H1 (cell line): Measurements from ENCODE around the gene LOC101059915.

Experiments
- CTCF ChIA-PET: fragments of 300-600 bp; sonication (Branson Sonifier 250); formaldehyde crosslinking; loops from one replicate; lab custom pipeline; 2021; ENCODE audit not compliant: partially characterized antibody; lab: Charles Lee
- POLR2A ChIA-PET: fragments of 300-600 bp; sonication (Branson Sonifier 250); formaldehyde crosslinking; loops from one replicate; lab custom pipeline; 2021; ENCODE audit warnings: inconsistent platforms; ENCODE audit not compliant: partially characterized antibody; lab: Charles Lee
- DNase-seq, 2 experiments: peaks; one replicate each; pipeline versions ENCODE4 v3.0.0 to v3.0.0-alpha.2; 2010 to 2022; ENCODE audit warnings: low spot score in 2 of 2, low read depth in 1 of 2, mixed read lengths in 1 of 2
- FAIRE-seq: peaks from 2 replicates; lab custom pipeline; 2011; peaks lifted over from hg19 to GRCh38; lab: Jason Lieb, UNC
- H2AFZ ChIP-seq: 2 replicates; pipeline ENCODE4 v1.8.1; 2012; ENCODE audit warnings: low read length, inconsistent platforms
- H2AK5ac ChIP-seq: 2 replicates; pipeline ENCODE4 v1.6.1; 2013; ENCODE audit warnings: low read depth, low read length
- H2BK120ac ChIP-seq: replicated peaks from 2 replicates; pipeline ENCODE3; 2013; ENCODE audit warnings: low read depth, low read length, inconsistent platforms
- H2BK12ac ChIP-seq: 2 replicates; pipeline ENCODE4 v1.6.1; 2013; ENCODE audit warnings: low read depth, low read length
- H2BK15ac ChIP-seq: 2 replicates; pipeline ENCODE4 v1.6.1; 2013; ENCODE audit warnings: low read length
- H2BK20ac ChIP-seq: 2 replicates; pipeline ENCODE4 v1.6.1; 2013; ENCODE audit warnings: low read length
- H2BK5ac ChIP-seq: 2 replicates; pipeline ENCODE4 v1.6.1; 2013; ENCODE audit warnings: low read depth, low read length
- H3K14ac ChIP-seq: 2 replicates; pipeline ENCODE4 v1.6.1; 2013; ENCODE audit warnings: inconsistent platforms; ENCODE audit not compliant: insufficient read length
- H3K18ac ChIP-seq: 2 replicates; pipeline ENCODE4 v1.6.1; 2013; ENCODE audit warnings: low read length; ENCODE audit errors: extremely low read depth
- H3K23ac ChIP-seq: 2 replicates; pipeline ENCODE4 v1.6.1; 2013; ENCODE audit warnings: inconsistent platforms; ENCODE audit not compliant: insufficient read length
- H3K23me2 ChIP-seq: 2 replicates; pipeline ENCODE4 v1.6.1; 2013; ENCODE audit warnings: low read depth, low read length
- H3K27ac ChIP-seq: 2 replicates; pipeline ENCODE4 v1.6.1; 2011; ENCODE audit warnings: low read depth, low read length, inconsistent platforms
- H3K27me3 ChIP-seq, 4 experiments: replicated peaks in 1 of 4; 1 replicate in 1 of 4; 2 replicates in 3 of 4; pipeline versions ENCODE4 v1.6.1 to v1.8.1; 2011 to 2013; ENCODE audit warnings: low read length in 3 of 4, mild to moderate bottlenecking in 3 of 4, inconsistent platforms in 2 of 4, mixed read lengths in 2 of 4, moderate library complexity in 1 of 4; ENCODE audit not compliant: control insufficient read depth in 3 of 4, insufficient read depth in 3 of 4; ENCODE audit errors: extremely low read depth in 1 of 4
- H3K36me3 ChIP-seq, 4 experiments: 2 replicates each; pipeline versions ENCODE4 v1.6.1 to v1.8.1; 2011 to 2013; ENCODE audit warnings: mild to moderate bottlenecking in 4 of 4, low read length in 3 of 4, moderate library complexity in 2 of 4, control low read depth in 1 of 4, inconsistent platforms in 1 of 4; ENCODE audit not compliant: insufficient read depth in 4 of 4, control insufficient read depth in 2 of 4
- H3K4ac ChIP-seq: replicated peaks from 2 replicates; pipeline ENCODE3; 2013; ENCODE audit warnings: low read length, low read depth, mixed read lengths, inconsistent platforms; ENCODE audit not compliant: insufficient read length
- H3K4me1 ChIP-seq, 4 experiments: replicated peaks in 1 of 4; 1 replicate in 1 of 4; 2 replicates in 3 of 4; pipeline versions ENCODE4 v1.6.1 to v1.8.1; 2011 to 2013; ENCODE audit warnings: low read length in 3 of 4, inconsistent platforms in 2 of 4, mixed read lengths in 1 of 4; ENCODE audit not compliant: insufficient read depth in 4 of 4, control insufficient read depth in 3 of 4
- H3K4me2 ChIP-seq, 2 experiments: 2 replicates each; pipeline versions ENCODE4 v1.6.1 to v1.8.1; 2011 to 2013; ENCODE audit warnings: low read depth in 2 of 2, low read length in 2 of 2, control low read depth in 1 of 2, inconsistent platforms in 1 of 2, mild to moderate bottlenecking in 1 of 2; ENCODE audit not compliant: insufficient read depth in 1 of 2
- H3K4me3 ChIP-seq, 4 experiments: fragments of 200-600, 300-600 bp in 1 of 4; sonication (generic), shearing (Covaris generic), sonication (Bioruptor Twin) in 1 of 4; 2 replicates each; pipeline versions ENCODE4 v1.5.1 to v1.8.1; 2011 to 2016; ENCODE audit warnings: low read length in 4 of 4, low read depth in 3 of 4, control low read depth in 2 of 4, inconsistent platforms in 2 of 4, mild to moderate bottlenecking in 2 of 4, mixed read lengths in 1 of 4, moderate library complexity in 1 of 4; ENCODE audit not compliant: insufficient read depth in 2 of 4; ENCODE audit errors: extremely low read depth in 1 of 4
- H3K56ac ChIP-seq: replicated peaks from 2 replicates; pipeline ENCODE3; 2013; ENCODE audit warnings: low read depth, mild to moderate bottlenecking, mixed read lengths, low read length, inconsistent platforms; ENCODE audit not compliant: insufficient read length
- H3K79me1 ChIP-seq: 2 replicates; pipeline ENCODE4 v1.6.1; 2013; ENCODE audit warnings: low read depth, low read length, control low read depth
- H3K79me2 ChIP-seq, 2 experiments: 2 replicates each; pipeline versions ENCODE4 v1.6.1 to v1.8.1; 2012 to 2013; ENCODE audit warnings: low read length in 2 of 2, mild to moderate bottlenecking in 2 of 2, inconsistent platforms in 1 of 2; ENCODE audit not compliant: insufficient read depth in 2 of 2, control insufficient read depth in 1 of 2
- H3K9ac ChIP-seq, 4 experiments: replicated peaks in 1 of 4; 1 replicate in 1 of 4; 2 replicates in 3 of 4; pipeline versions ENCODE4 v1.6.1 to v1.8.1; 2011 to 2013; ENCODE audit warnings: low read depth in 3 of 4, low read length in 3 of 4, control low read depth in 2 of 4, mild to moderate bottlenecking in 2 of 4, moderate library complexity in 2 of 4, inconsistent platforms in 1 of 4; ENCODE audit errors: extremely low read depth in 1 of 4
- H3K9me3 ChIP-seq, 2 experiments: 2 replicates each; pipeline versions ENCODE4 v1.6.1 to v1.8.1; 2012 to 2013; ENCODE audit warnings: mild to moderate bottlenecking in 2 of 2, moderate library complexity in 2 of 2, control low read depth in 1 of 2, inconsistent platforms in 1 of 2, low read depth in 1 of 2, low read length in 1 of 2, mixed read lengths in 1 of 2; ENCODE audit not compliant: insufficient read depth in 2 of 2
- H4K20me1 ChIP-seq, 2 experiments: replicated peaks in 1 of 2; 2 replicates each; pipeline versions ENCODE3 to v1.8.1; 2011 to 2013; ENCODE audit warnings: inconsistent platforms in 2 of 2, low read length in 2 of 2, mild to moderate bottlenecking in 1 of 2; ENCODE audit not compliant: insufficient read depth in 2 of 2, control insufficient read depth in 1 of 2
- H4K5ac ChIP-seq: 2 replicates; pipeline ENCODE4 v1.6.1; 2013; ENCODE audit warnings: low read length, low read depth, mixed read lengths, inconsistent platforms; ENCODE audit not compliant: insufficient read length
- H4K8ac ChIP-seq: 2 replicates; pipeline ENCODE4 v1.8.0; 2013; ENCODE audit warnings: mild to moderate bottlenecking, moderate library complexity, low read length, inconsistent platforms; ENCODE audit not compliant: insufficient read depth; ENCODE audit errors: extremely low read depth
- H4K91ac ChIP-seq: replicated peaks from 2 replicates; pipeline ENCODE3; 2013; ENCODE audit warnings: low read length, mixed read lengths, inconsistent platforms; ENCODE audit not compliant: insufficient read length
- ATF3 ChIP-seq: IDR thresholded peaks from 2 replicates; pipeline ENCODE4 v1.6.1; 2011; ENCODE audit warnings: low read depth, mild to moderate bottlenecking, low read length; ENCODE audit not compliant: insufficient read depth
- CEBPB ChIP-seq: IDR thresholded peaks from 2 replicates; pipeline ENCODE4 v1.6.1; 2012; ENCODE audit warnings: low read depth, low read length
- CTCF ChIP-seq, 3 experiments: IDR thresholded peaks; 1 replicate in 2 of 3; 2 replicates in 1 of 3; pipeline versions ENCODE4 v1.5.1 to v1.6.1; 2011; ENCODE audit warnings: low read length in 3 of 3, mild to moderate bottlenecking in 3 of 3, inconsistent platforms in 2 of 3, low read depth in 1 of 3, moderate library complexity in 1 of 3; ENCODE audit not compliant: insufficient read depth in 1 of 3; ENCODE audit errors: control extremely low read depth in 1 of 3
- GTF2F1 ChIP-seq: IDR thresholded peaks from 2 replicates; pipeline ENCODE4 v1.6.1; 2012; ENCODE audit warnings: low read depth, low read length, improper control_type of control experiment, borderline replicate concordance
- HDAC2 ChIP-seq, 2 experiments: fragments of 300-600 bp in 1 of 2; sonication (generic) in 1 of 2; IDR thresholded peaks; 2 replicates each; pipeline ENCODE4 v1.6.1; 2011 to 2012; ENCODE audit warnings: low read depth in 2 of 2, low read length in 2 of 2, mild to moderate bottlenecking in 2 of 2, moderate library complexity in 2 of 2, borderline replicate concordance in 1 of 2, inconsistent platforms in 1 of 2
- KDM4A ChIP-seq: IDR thresholded peaks from one replicate; pipeline ENCODE4 v1.7.1; 2012; ENCODE audit warnings: low read depth, mild to moderate bottlenecking, moderate library complexity, low read length, inconsistent platforms; ENCODE audit not compliant: severe bottlenecking
- POU5F1 ChIP-seq: IDR thresholded peaks from 2 replicates; pipeline ENCODE4 v1.6.1; 2011; ENCODE audit warnings: low read depth, mild to moderate bottlenecking, low read length, moderate library complexity
- RAD21 ChIP-seq, 2 experiments: IDR thresholded peaks in 1 of 2; conservative IDR thresholded peaks in 1 of 2; 2 replicates each; pipeline ENCODE4 v1.6.1; 2011; ENCODE audit warnings: low read depth in 2 of 2, low read length in 2 of 2, improper control_type of control experiment in 1 of 2, inconsistent platforms in 1 of 2, mild to moderate bottlenecking in 1 of 2, moderate library complexity in 1 of 2
- SP4 ChIP-seq: IDR thresholded peaks from 2 replicates; pipeline ENCODE4 v1.6.1; 2012; ENCODE audit warnings: low read length, inconsistent platforms
- SUZ12 ChIP-seq: fragments of 200-600 bp; sonication (generic); IDR thresholded peaks from 2 replicates; pipeline ENCODE4 v1.6.1; 2012; ENCODE audit warnings: mild to moderate bottlenecking, inconsistent platforms, low read length, moderate library complexity, mixed read lengths
- WGBS, 2 experiments: shearing (Covaris generic) in 1 of 2; methylation state at CpG; one replicate each; pipeline versions ENCODE4 v1.1.6 to v1.1.7; 2013 to 2015; ENCODE audit warnings: low lambda C conversion rate in 2 of 2, mixed read lengths in 2 of 2, inconsistent platforms in 1 of 2, low coverage in 1 of 2, missing lambda C conversion rate in 1 of 2; ENCODE audit not compliant: insufficient replicate concordance in 2 of 2, insufficient coverage in 1 of 2, insufficient read length in 1 of 2; ENCODE audit errors: extremely low coverage in 1 of 2, missing lambda C conversion rate in 1 of 2; 5-methylcytosine and 5-hydroxymethylcytosine counted together

Gene LOC101059915

GRCh38 chrX:71626576-71626975 lies 40.8 kb upstream of the LOC101059915 start:
- Histone ChIP-seq H2BK120ac (no peak overlapping the region), H3K9me3 (no peaks in the 10 kb centered on the region), H3K79me1 (no peaks in the 10 kb centered on the region), H3K4ac (no peak overlapping the region), H4K20me1 (no peaks in the 10 kb centered on the region), H3K27ac (no peak overlapping the region), H4K8ac (peak overlapping the region; percentile 51; the same call in 1 of the 2 replicates), H2BK5ac (no peak overlapping the region), H2BK15ac (no peak overlapping the region), H4K5ac (no peak overlapping the region), H4K91ac (no peak overlapping the region), H3K36me3 (no peaks in the 10 kb centered on the region), H3K79me2 (no peaks in the 10 kb centered on the region), H2BK20ac (no peak overlapping the region), H3K23ac (no peak overlapping the region), H2AFZ (no peak overlapping the region), H3K4me1 (peaks cover 0 to 3% (median 0%) of the 10 kb centered on the region in 4 experiments; a peak in 1 of 7 replicates), H3K23me2 (no peaks in the 10 kb centered on the region), H3K9ac (no peak overlapping the region), H3K27me3 (no peaks in the 10 kb centered on the region), H3K4me2 (no peak overlapping the region), H3K56ac (no peak overlapping the region), H3K4me3 (no peak overlapping the region), H3K18ac (no peak overlapping the region), H3K14ac (no peak overlapping the region), H2BK12ac (no peak overlapping the region), H2AK5ac (no peak overlapping the region)
- FAIRE-seq: no peak
- ChIA-PET CTCF (interaction anchor here (1.0 to 1.1 kb wide), 2 partner anchors 26 to 38 kb away, joined by 4 to 5 read pairs; no protein-coding TSS in a partner anchor), POLR2A (no interaction called here)
- WGBS, 2 experiments: 91% methylated on average over 3 of the region's 6 CpGs; no CpG with 5 or more reads in 1 of the 2 experiments
- DNase-seq: no peak
- TF ChIP-seq KDM4A (no peak), SP4 (no peak), RAD21 (IDR thresholded peaks at IDR 0.05 in 1 of 2, conservative IDR thresholded peaks at IDR 0.05 in 1 of 2; ENCODE audit: low read depth in 2 of 2, low read length in 2 of 2) (no peak), HDAC2 (IDR thresholded peaks at IDR 0.05; ENCODE audit: borderline replicate concordance in 1 of 2, low read depth in 2 of 2, low read length in 2 of 2) (no peak), ATF3 (no peak), GTF2F1 (no peak), SUZ12 (no peak), POU5F1 (no peak), CTCF (IDR thresholded peaks at IDR 0.05; ENCODE audit: control extremely low read depth in 1 of 3, insufficient read depth in 1 of 3, low read depth in 1 of 3, low read length in 3 of 3) (no peak), CEBPB (no peak)
